Mesendoderm (in vitro differentiated cells): Measurements from ENCODE around the gene MMP24.
"Not testable (repeated sequence)": the region's sequence is repeated elsewhere in the genome, so short reads cannot be mapped to it uniquely, and the experiment has no call there.

Experiments used
- DNase-seq: peaks from one replicate; pipeline ENCODE4 v3.0.0; 2013
- H2AK5ac ChIP-seq: 2 replicates; pipeline ENCODE4 v1.6.1; 2013; ENCODE audit warnings: low read length, inconsistent platforms
- H2BK120ac ChIP-seq: 2 replicates; pipeline ENCODE4 v1.6.1; 2013; ENCODE audit warnings: low read depth, mild to moderate bottlenecking, low read length, moderate library complexity, mixed read lengths
- H2BK15ac ChIP-seq: replicated peaks from 2 replicates; pipeline ENCODE4 v1.6.1; 2013; ENCODE audit warnings: low read depth, mild to moderate bottlenecking, moderate library complexity
- H2BK5ac ChIP-seq: 2 replicates; pipeline ENCODE4 v1.6.1; 2013; ENCODE audit warnings: low read length, inconsistent platforms
- H3K18ac ChIP-seq: 2 replicates; pipeline ENCODE4 v1.6.1; 2013; ENCODE audit warnings: mild to moderate bottlenecking, low read length, mixed read lengths
- H3K23ac ChIP-seq: one replicate; pipeline ENCODE4 v1.6.1; 2013; ENCODE audit warnings: low read length
- H3K27ac ChIP-seq: 2 replicates; pipeline ENCODE4 v1.5.1; 2013; ENCODE audit warnings: low read depth, mild to moderate bottlenecking, inconsistent platforms, low read length, moderate library complexity
- H3K27me3 ChIP-seq: 2 replicates; pipeline ENCODE4 v1.6.1; 2013; ENCODE audit warnings: low read length, control low read depth, mild to moderate bottlenecking, inconsistent platforms; ENCODE audit not compliant: insufficient read depth, poor library complexity
- H3K36me3 ChIP-seq: 2 replicates; pipeline ENCODE4 v1.6.1; 2013; ENCODE audit warnings: low read length, inconsistent platforms; ENCODE audit not compliant: control insufficient read depth, insufficient read depth
- H3K4ac ChIP-seq: one replicate; pipeline ENCODE4 v1.6.1; 2013; ENCODE audit warnings: low read depth, mild to moderate bottlenecking, low read length, moderate library complexity
- H3K4me1 ChIP-seq: 2 replicates; pipeline ENCODE4 v1.6.1; 2013; ENCODE audit warnings: low read depth, low read length, inconsistent platforms; ENCODE audit not compliant: control insufficient read depth
- H3K4me2 ChIP-seq: 2 replicates; pipeline ENCODE4 v1.6.1; 2013; ENCODE audit warnings: low read length
- H3K4me3 ChIP-seq: 2 replicates; pipeline ENCODE4 v1.5.1; 2013; ENCODE audit warnings: mild to moderate bottlenecking, low read length
- H3K56ac ChIP-seq: one replicate; pipeline ENCODE4 v1.6.1; 2013; ENCODE audit warnings: low read length
- H3K79me1 ChIP-seq: 2 replicates; pipeline ENCODE4 v1.6.1; 2013; ENCODE audit warnings: low read length, inconsistent platforms
- H3K79me2 ChIP-seq: 2 replicates; pipeline ENCODE4 v1.6.1; 2013; ENCODE audit warnings: mild to moderate bottlenecking, low read length; ENCODE audit not compliant: control insufficient read depth, insufficient read depth
- H3K9ac ChIP-seq: 2 replicates; pipeline ENCODE4 v1.6.1; 2013; ENCODE audit warnings: low read length, inconsistent platforms
- H4K5ac ChIP-seq: one replicate; pipeline ENCODE4 v1.6.1; 2013; ENCODE audit warnings: low read length
- H4K8ac ChIP-seq: one replicate; pipeline ENCODE4 v1.6.1; 2013; ENCODE audit warnings: low read depth, mild to moderate bottlenecking, control low read depth, low read length, moderate library complexity
- WGBS: extraction: QIAGEN DNeasy Blood & Tissue Kit; methylation state at CpG from one replicate; pipeline ENCODE4 v1.1.7; 2013; ENCODE audit warnings: low lambda C conversion rate, missing lambda C conversion rate; ENCODE audit not compliant: insufficient coverage; ENCODE audit errors: extremely low coverage; 5-methylcytosine and 5-hydroxymethylcytosine counted together

MMP24 gene

DNA sequence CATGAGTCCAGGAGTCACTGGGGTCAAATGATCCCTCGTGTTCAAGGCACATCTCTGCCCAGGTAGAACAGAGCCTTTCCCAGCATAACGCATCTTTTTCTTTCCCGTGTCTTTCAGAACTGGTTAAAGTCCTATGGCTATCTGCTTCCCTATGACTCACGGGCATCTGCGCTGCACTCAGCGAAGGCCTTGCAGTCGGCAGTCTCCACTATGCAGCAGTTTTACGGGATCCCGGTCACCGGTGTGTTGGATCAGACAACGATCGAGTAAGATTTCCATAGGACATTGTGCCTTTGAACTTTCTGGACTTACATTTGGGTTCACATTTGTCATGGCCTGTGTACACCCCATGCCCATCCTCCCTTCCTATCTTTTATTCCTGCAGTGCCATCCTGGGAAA lies 20.2 kb downstream of the MMP24 start:
- no peak overlapping the region for H3K18ac ChIP-seq
- H2AK5ac ChIP-seq, result no peak overlapping the region
- no peak overlapping the region for H2BK15ac ChIP-seq
- H3K4me1 ChIP-seq, result no peaks in the 10 kb centered on the region
- H2BK5ac ChIP-seq, result no peak overlapping the region
- H4K5ac ChIP-seq, result no peak overlapping the region
- H3K27ac ChIP-seq, result no peak overlapping the region
- WGBS, result no CpG with 5 or more reads among the region's 12 CpGs
- no peak for DNase-seq
- H3K9ac ChIP-seq, result no peak overlapping the region
- no peak overlapping the region for H4K8ac ChIP-seq
- H3K4me3 ChIP-seq, result no peak overlapping the region
- H3K27me3 ChIP-seq, result no peaks in the 10 kb centered on the region
- H3K23ac ChIP-seq, result no peak overlapping the region
- no peak overlapping the region for H3K56ac ChIP-seq
- H3K36me3 ChIP-seq, result no peaks in the 10 kb centered on the region
- no peaks in the 10 kb centered on the region for H3K79me1 ChIP-seq
- no peak overlapping the region for H3K4ac ChIP-seq
- no peak overlapping the region for H2BK120ac ChIP-seq
- H3K79me2 ChIP-seq, result no peaks in the 10 kb centered on the region
- no peak overlapping the region for H3K4me2 ChIP-seq

DNA sequence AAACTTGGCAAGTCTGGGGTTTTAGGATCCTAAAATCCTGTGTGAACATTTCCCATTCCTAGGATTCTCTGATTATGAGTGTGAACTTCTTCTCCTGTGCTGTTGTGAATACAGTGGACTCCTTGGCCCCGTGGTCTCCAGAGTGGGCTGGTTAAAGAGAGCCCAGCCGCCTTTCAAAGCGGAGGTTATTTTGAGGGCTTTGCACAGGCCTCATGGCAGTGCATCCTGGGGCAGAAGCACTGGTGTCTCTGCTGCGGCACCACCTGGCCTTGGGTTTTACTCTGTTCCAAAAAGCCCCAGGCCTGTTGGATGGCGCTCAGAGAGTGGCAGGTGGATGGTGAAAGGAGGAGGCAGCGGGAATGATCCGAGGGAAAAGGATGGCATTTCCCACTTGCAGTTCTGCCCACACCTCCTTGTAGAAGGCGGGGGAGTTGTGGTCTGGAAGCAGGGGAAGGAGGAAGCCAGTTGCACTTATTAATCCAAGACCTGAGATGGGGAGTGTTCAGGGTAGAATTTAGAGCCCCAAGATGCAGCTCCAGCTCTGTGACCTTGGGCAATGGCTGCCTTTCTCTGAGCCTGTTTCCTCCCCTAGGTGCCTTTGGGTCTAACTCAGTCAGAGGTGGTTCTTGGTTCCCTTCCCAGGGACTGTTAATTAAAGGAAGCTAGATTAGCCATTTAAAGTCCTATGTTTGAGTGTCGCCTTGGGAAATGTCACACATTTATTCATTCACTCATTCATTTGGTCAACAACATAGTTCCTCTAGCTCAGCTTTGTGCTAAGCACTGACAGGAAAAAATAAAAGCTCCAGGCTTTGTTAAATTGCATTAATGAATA lies 22.4 kb downstream of the MMP24 start:
- WGBS, result no CpG with 5 or more reads among the region's 9 CpGs
- Histone ChIP-seq H3K18ac (no peak overlapping the region), H3K27ac (no peak overlapping the region), H3K23ac (no peak overlapping the region), H3K4ac (no peak overlapping the region), H2BK15ac (no peak overlapping the region), H3K4me1 (no peaks in the 10 kb centered on the region), H3K36me3 (no peaks in the 10 kb centered on the region), H3K56ac (no peak overlapping the region), H2BK120ac (no peak overlapping the region), H3K79me1 (no peaks in the 10 kb centered on the region), H3K27me3 (no peaks in the 10 kb centered on the region), H4K5ac (no peak overlapping the region), H3K4me2 (no peak overlapping the region), H3K4me3 (no peak overlapping the region), H2AK5ac (no peak overlapping the region), H3K9ac (no peak overlapping the region), H2BK5ac (no peak overlapping the region), H3K79me2 (no peaks in the 10 kb centered on the region), H4K8ac (no peak overlapping the region)
- DNase-seq, result no peak

DNA sequence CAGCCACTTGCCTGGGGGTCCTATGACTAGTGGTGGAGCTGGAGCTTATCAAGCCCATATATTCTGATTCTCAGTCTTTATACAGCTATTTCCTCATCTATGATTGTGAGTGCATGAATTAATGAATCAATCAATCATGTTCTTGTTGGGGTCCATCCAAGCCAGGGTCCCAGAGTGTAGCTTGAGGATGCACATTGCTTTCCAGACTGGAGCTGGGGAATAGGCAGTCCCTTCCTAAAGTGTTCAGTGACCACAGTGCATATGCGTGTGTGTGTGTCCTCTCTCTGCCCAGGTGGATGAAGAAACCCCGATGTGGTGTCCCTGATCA lies 25.1 kb downstream of the MMP24 start:
- no peak overlapping the region for H3K27ac ChIP-seq
- H3K4me2 ChIP-seq, result no peak overlapping the region
- no peak overlapping the region for H2BK15ac ChIP-seq
- DNase-seq, result no peak
- no peaks in the 10 kb centered on the region for H3K27me3 ChIP-seq
- H2AK5ac ChIP-seq, result no peak overlapping the region
- no peak overlapping the region for H3K9ac ChIP-seq
- H3K36me3 ChIP-seq, result no peaks in the 10 kb centered on the region
- H3K56ac ChIP-seq, result no peak overlapping the region
- H3K23ac ChIP-seq, result no peak overlapping the region
- H2BK5ac ChIP-seq, result no peak overlapping the region
- no CpG with 5 or more reads among the region's 2 CpGs for WGBS
- H4K8ac ChIP-seq, result no peak overlapping the region
- H3K4me3 ChIP-seq, result no peak overlapping the region
- no peak overlapping the region for H3K4ac ChIP-seq
- no peak overlapping the region for H3K18ac ChIP-seq
- H3K79me2 ChIP-seq, result no peaks in the 10 kb centered on the region
- H3K4me1 ChIP-seq, result no peaks in the 10 kb centered on the region
- no peak overlapping the region for H4K5ac ChIP-seq
- H3K79me1 ChIP-seq, result no peaks in the 10 kb centered on the region
- no peak overlapping the region for H2BK120ac ChIP-seq

DNA sequence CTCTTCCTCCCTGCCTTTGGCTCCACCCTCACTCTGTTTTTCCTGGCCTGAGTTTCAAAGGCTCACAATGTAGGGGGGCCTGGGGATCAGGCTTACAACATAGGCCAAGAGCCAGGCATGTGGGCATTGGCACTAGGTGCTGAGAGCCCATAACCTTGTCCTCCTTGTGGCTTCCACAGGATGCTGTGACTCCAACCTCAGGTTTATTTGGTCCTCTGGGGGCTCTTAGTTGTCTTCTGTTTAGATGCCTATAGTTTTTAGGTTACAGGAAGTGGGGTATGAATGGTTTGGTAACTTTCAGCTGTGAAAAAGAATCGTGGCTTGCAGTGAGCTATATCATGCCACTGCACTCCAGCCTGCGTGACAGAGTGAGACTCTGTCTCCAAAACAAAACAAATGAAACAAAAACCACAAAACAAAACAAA lies 25.6 kb downstream of the MMP24 start:
- H3K4me3 ChIP-seq, result no peak overlapping the region
- no peak overlapping the region for H3K18ac ChIP-seq
- H3K9ac ChIP-seq, result no peak overlapping the region
- no peak overlapping the region for H4K8ac ChIP-seq
- no peak overlapping the region for H2BK15ac ChIP-seq
- no peak overlapping the region for H3K23ac ChIP-seq
- H3K36me3 ChIP-seq, result no peaks in the 10 kb centered on the region
- H3K79me1 ChIP-seq, result no peaks in the 10 kb centered on the region
- WGBS, result no CpG with 5 or more reads among the region's 2 CpGs
- H2BK5ac ChIP-seq, result no peak overlapping the region
- no peaks in the 10 kb centered on the region for H3K79me2 ChIP-seq
- H2AK5ac ChIP-seq, result no peak overlapping the region
- no peak overlapping the region for H4K5ac ChIP-seq
- H2BK120ac ChIP-seq, result no peak overlapping the region
- no peak overlapping the region for H3K27ac ChIP-seq
- H3K4ac ChIP-seq, result no peak overlapping the region
- no peak for DNase-seq
- H3K4me2 ChIP-seq, result no peak overlapping the region
- no peaks in the 10 kb centered on the region for H3K27me3 ChIP-seq
- H3K56ac ChIP-seq, result no peak overlapping the region
- H3K4me1 ChIP-seq, result no peaks in the 10 kb centered on the region

GRCh38 chr20:35252598-35252997 lies 26.1 kb downstream of the MMP24 start:
- not testable (repeated sequence) for H3K27ac ChIP-seq, H3K4me1 ChIP-seq, H3K4ac ChIP-seq, H3K9ac ChIP-seq, H3K4me3 ChIP-seq, H3K36me3 ChIP-seq, H3K23ac ChIP-seq, H3K27me3 ChIP-seq, H3K4me2 ChIP-seq, H2BK15ac ChIP-seq, H3K79me1 ChIP-seq, H3K79me2 ChIP-seq, H4K8ac ChIP-seq, H3K18ac ChIP-seq, H4K5ac ChIP-seq, H2BK120ac ChIP-seq, DNase-seq, H2AK5ac ChIP-seq, H3K56ac ChIP-seq, H2BK5ac ChIP-seq
- WGBS, result no CpG with 5 or more reads among the region's 2 CpGs

- H3K9ac ChIP-seq, result no peak overlapping the region
- H3K4ac ChIP-seq, result no peak overlapping the region
- H3K18ac ChIP-seq, result no peak overlapping the region
- H3K27ac ChIP-seq, result no peak overlapping the region
- no peak overlapping the region for H4K8ac ChIP-seq
- no peak overlapping the region for H2BK120ac ChIP-seq
- H3K56ac ChIP-seq, result no peak overlapping the region
- H3K23ac ChIP-seq, result no peak overlapping the region
- H2BK15ac ChIP-seq, result no peak overlapping the region
- H3K79me2 ChIP-seq, result no peaks in the 10 kb centered on the region
- no peaks in the 10 kb centered on the region for H3K36me3 ChIP-seq
- H3K4me3 ChIP-seq, result no peak overlapping the region
- no peaks in the 10 kb centered on the region for H3K79me1 ChIP-seq
- no peak overlapping the region for H2BK5ac ChIP-seq
- no peaks in the 10 kb centered on the region for H3K4me1 ChIP-seq
- no peak overlapping the region for H4K5ac ChIP-seq
- no CpG with 5 or more reads among the region's 3 CpGs for WGBS
- H2AK5ac ChIP-seq, result no peak overlapping the region
- no peak overlapping the region for H3K4me2 ChIP-seq
- no peaks in the 10 kb centered on the region for H3K27me3 ChIP-seq
- DNase-seq, result no peak
These were observed 26.5 kb downstream of the MMP24 start for GRCh38 chr20:35253010-35253409.
